ENCODE data around the gene PTGER2.

- no peak for TF ChIP-seq TAF1 (IDR thresholded peaks at IDR 0.05; ENCODE audit: borderline replicate concordance, insufficient read depth, low read length)
- no peak for TF ChIP-seq SIN3A (IDR thresholded peaks at IDR 0.05; ENCODE audit: borderline replicate concordance, insufficient read depth, low read length)
- TF ChIP-seq REST (IDR thresholded peaks at IDR 0.05; ENCODE audit: insufficient read depth in 1 of 2, low read depth in 2 of 2, low read length in 2 of 2) = no peak
These were observed 44.1 kb upstream of the PTGER2 start for GRCh38 chr14:52269982-52270381.

Measured in PFSK-1 (cell line).